Chondrocyte (in vitro differentiated cells): ENCODE results near the gene SEC24C. TPM values are rescaled to one million over a fixed set of nuclear protein-coding genes. Genes with fewer than 3 reads are reported as not detected.

Experiments
- DNase-seq: peaks from one replicate; pipeline ENCODE4 v3.0.0; 2021; ENCODE audit warnings: mixed read lengths, low spot score
- H3K27ac Mint-ChIP-seq: one replicate; pipeline ENCODE4 v1.8.0; 2021; ENCODE audit warnings: mild to moderate bottlenecking, moderate library complexity, mixed read lengths; ENCODE audit not compliant: unreplicated experiment
- H3K27me3 Mint-ChIP-seq: 2 replicates; pipeline ENCODE4 v1.8.0; 2021; ENCODE audit warnings: low read depth, mixed read lengths
- H3K36me3 Mint-ChIP-seq: 2 replicates; pipeline ENCODE4 v1.8.0; 2021; ENCODE audit warnings: low read depth, mixed read lengths
- H3K4me1 Mint-ChIP-seq: 2 replicates; pipeline ENCODE4 v1.8.0; 2021; ENCODE audit warnings: low read depth, mild to moderate bottlenecking, mixed read lengths
- H3K4me3 Mint-ChIP-seq: one replicate; pipeline ENCODE4 v1.8.0; 2021; ENCODE audit warnings: mild to moderate bottlenecking, moderate library complexity, mixed read lengths; ENCODE audit not compliant: unreplicated experiment
- H3K9me3 Mint-ChIP-seq: 2 replicates; pipeline ENCODE4 v1.8.0; 2021; ENCODE audit warnings: low read depth, mixed read lengths
- total RNA-seq: library from RNA; stranded (reverse); gene quantifications from 3 replicates; pipeline ENCODE4 v1.2.1, GENCODE V29; 2021
- TF ChIP-seq, protein P1 (sequence below): fragments of 200-600 bp; sonication (generic); IDR thresholded peaks from 2 replicates; pipeline ENCODE4 v1.5.0; 2021; ENCODE audit warnings: antibody characterized with exemption, mild to moderate bottlenecking, moderate library complexity

SEC24C gene
- total RNA-seq, 1 donor from 2014 or later = 55.6 TPM

DNA sequence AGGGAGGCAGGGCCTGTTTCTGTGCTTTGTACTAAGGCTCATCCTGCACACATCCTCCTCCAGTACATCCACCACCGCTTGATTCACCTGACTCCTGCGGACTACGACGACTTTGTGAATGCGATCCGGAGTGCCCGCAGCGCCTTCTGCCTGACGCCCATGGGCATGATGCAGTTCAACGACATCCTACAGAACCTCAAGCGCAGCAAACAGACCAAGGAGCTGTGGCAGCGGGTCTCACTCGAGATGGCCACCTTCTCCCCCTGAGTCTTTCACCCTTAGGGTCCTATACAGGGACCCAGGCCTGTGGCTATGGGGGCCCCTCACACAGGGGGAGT is 57.0 kb downstream of the SEC24C start:
- H3K4me3 Mint-ChIP-seq = no peak overlapping the region
- TF ChIP-seq, protein P1, sequence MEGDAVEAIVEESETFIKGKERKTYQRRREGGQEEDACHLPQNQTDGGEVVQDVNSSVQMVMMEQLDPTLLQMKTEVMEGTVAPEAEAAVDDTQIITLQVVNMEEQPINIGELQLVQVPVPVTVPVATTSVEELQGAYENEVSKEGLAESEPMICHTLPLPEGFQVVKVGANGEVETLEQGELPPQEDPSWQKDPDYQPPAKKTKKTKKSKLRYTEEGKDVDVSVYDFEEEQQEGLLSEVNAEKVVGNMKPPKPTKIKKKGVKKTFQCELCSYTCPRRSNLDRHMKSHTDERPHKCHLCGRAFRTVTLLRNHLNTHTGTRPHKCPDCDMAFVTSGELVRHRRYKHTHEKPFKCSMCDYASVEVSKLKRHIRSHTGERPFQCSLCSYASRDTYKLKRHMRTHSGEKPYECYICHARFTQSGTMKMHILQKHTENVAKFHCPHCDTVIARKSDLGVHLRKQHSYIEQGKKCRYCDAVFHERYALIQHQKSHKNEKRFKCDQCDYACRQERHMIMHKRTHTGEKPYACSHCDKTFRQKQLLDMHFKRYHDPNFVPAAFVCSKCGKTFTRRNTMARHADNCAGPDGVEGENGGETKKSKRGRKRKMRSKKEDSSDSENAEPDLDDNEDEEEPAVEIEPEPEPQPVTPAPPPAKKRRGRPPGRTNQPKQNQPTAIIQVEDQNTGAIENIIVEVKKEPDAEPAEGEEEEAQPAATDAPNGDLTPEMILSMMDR = no peak
- no peaks in the 10 kb centered on the region for H3K27me3 Mint-ChIP-seq
- H3K4me1 Mint-ChIP-seq = peaks cover 5% of the 10 kb centered on the region
- no peaks in the 10 kb centered on the region for H3K9me3 Mint-ChIP-seq
- peaks cover 38% of the 10 kb centered on the region for H3K36me3 Mint-ChIP-seq
- peak; percentile 60 for DNase-seq
- peak overlapping the region; percentile 8 for H3K27ac Mint-ChIP-seq

DNA sequence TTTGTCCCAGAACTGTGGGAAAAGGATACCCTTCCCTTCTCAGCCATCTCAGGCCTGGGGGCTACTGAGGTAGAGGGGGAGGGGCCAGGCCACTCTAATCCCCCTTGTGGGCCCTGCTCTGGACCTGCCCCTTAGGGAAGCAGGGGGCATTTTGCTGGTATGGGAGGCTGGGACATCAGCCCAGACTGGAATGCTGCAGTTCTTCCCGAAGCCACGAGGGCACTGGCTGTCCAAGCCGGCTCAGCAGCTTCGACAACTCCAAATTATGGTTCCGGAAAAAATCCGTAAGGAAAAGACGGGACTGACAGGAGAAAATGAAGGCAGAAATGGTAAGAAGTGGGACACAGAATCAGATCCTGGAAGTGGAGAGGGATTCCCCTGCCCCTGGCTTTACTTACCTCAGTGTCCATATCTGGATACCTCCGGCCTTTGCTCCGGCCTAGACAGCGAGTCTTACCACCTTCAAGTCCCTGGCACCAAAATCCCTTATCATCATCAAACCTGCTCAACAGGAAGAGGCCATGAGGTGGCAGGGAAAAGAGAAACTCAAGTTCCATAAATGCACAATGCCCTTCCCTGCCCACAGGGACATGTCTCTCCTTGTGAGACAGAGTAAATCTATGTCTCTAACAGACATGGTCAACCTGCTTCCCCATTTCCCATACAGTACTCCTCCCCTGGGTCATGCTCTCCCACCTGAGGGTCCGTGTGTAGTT is 58.3 kb downstream of the SEC24C start:
- Mint-ChIP-seq H3K36me3 (peaks cover 38% of the 10 kb centered on the region), H3K4me1 (peaks cover 14% of the 10 kb centered on the region), H3K27me3 (no peaks in the 10 kb centered on the region), H3K27ac (peak overlapping the region; percentile 74), H3K9me3 (no peaks in the 10 kb centered on the region), H3K4me3 (no peak overlapping the region)
- TF ChIP-seq, protein P1 = peak; percentile 9
- peak; percentile 24 for DNase-seq

DNA sequence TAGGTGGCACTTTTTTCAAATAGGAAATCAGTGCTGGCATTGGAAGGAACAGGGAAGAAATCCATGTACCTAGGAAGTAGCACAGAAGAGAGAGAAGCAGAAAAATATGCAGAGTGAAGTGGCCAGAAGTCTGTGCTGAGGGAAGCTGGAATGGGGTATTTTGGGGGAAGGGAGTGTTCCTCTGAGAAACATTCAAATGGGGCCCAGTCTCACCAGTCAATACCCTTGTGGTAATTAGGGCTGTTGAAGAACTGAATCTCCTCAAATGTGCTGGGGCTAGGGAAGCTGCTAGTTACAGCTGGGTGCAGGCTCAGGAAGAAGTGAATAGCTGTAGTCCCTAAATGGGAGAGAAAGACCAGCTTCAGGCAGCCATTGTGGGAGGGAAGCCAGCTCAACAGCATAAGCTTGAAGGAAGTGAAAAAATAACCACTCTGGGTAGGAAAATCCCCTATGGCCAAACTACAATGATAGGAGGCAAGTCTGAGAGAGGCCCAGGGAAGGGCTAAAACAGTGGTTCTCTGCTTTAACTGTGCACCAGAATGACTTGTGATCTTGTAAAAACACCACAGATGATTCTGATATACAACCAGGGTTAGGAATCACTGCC is 59.6 kb downstream of the SEC24C start:
- no peak for DNase-seq
- no peak overlapping the region for H3K4me3 Mint-ChIP-seq
- no peaks in the 10 kb centered on the region for H3K9me3 Mint-ChIP-seq
- TF ChIP-seq, protein P1 = no peak
- H3K36me3 Mint-ChIP-seq = peaks cover 30% of the 10 kb centered on the region
- H3K4me1 Mint-ChIP-seq = peaks cover 14% of the 10 kb centered on the region
- H3K27ac Mint-ChIP-seq = peak overlapping the region; percentile 50
- no peaks in the 10 kb centered on the region for H3K27me3 Mint-ChIP-seq

DNA sequence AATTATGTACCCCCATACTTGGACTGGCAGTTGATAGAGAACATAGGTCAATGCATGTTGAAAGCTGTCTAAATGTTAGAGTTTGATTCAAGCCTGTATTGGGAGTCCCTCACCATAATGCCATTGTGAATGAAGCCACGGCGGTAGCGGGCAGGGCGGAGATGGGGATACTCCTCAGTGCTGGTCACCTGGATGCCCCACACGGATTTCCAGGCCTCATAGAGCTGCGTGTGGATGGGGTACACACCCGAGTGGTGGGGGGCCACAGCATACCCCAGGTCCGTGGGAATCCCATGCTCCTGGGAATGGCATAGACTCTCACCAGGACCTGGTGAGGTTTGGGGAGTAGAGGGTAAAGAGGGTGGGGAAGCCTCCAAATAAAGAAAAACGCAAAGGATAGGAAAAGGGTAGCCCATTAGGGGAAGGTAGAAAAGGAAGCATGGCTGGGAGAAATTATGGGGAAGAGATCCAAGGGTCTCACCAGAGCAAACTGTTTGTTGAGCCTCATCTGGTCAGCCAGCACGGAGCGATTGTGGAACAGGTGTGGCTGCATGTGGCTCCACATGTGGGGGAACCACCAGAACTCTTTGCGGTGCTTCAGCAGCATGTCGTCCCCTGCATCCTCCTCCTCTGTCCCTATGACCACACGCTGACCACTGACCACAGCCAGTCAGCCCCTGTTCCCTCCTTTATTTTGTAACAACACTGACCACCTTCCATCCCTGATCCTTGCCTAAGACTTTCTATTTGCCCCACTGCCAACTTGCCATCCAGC is 62.2 kb downstream of the SEC24C start:
- Mint-ChIP-seq H3K27me3 (no peaks in the 10 kb centered on the region), H3K4me1 (peaks cover 31% of the 10 kb centered on the region), H3K4me3 (no peak overlapping the region), H3K9me3 (no peaks in the 10 kb centered on the region), H3K27ac (no peak overlapping the region), H3K36me3 (peaks cover 26% of the 10 kb centered on the region)
- TF ChIP-seq, protein P1 = no peak
- peak; percentile 64 for DNase-seq

DNA sequence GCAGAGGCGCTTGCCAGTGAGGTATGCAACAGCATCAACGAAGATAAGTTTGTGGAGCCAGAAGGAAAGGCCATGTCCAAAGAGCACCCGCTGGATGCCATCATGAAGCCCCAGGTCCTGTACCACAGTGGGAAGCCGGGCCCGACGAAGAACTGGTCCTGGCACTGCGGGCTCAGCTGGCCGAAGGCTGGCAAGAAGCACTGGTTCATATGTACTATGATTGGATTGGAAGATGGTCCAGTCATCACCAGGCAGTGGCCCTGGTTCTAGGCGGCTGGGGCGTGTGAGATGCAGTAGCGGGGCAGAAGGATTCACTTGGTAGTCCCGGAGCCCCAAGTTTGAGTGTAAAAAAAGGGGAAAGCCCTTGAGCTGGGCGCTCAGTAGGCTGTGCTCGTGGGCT is 63.3 kb downstream of the SEC24C start:
- no peaks in the 10 kb centered on the region for H3K27me3 Mint-ChIP-seq
- H3K9me3 Mint-ChIP-seq = no peaks in the 10 kb centered on the region
- peaks cover 24% of the 10 kb centered on the region for H3K36me3 Mint-ChIP-seq
- no peak overlapping the region for H3K27ac Mint-ChIP-seq
- H3K4me3 Mint-ChIP-seq = no peak overlapping the region
- TF ChIP-seq, protein P1 = no peak
- H3K4me1 Mint-ChIP-seq = peaks cover 32% of the 10 kb centered on the region
- peak; percentile 72 for DNase-seq
